ENCODE measurements around the gene ZFP1.

ZFP1 gene

DNA sequence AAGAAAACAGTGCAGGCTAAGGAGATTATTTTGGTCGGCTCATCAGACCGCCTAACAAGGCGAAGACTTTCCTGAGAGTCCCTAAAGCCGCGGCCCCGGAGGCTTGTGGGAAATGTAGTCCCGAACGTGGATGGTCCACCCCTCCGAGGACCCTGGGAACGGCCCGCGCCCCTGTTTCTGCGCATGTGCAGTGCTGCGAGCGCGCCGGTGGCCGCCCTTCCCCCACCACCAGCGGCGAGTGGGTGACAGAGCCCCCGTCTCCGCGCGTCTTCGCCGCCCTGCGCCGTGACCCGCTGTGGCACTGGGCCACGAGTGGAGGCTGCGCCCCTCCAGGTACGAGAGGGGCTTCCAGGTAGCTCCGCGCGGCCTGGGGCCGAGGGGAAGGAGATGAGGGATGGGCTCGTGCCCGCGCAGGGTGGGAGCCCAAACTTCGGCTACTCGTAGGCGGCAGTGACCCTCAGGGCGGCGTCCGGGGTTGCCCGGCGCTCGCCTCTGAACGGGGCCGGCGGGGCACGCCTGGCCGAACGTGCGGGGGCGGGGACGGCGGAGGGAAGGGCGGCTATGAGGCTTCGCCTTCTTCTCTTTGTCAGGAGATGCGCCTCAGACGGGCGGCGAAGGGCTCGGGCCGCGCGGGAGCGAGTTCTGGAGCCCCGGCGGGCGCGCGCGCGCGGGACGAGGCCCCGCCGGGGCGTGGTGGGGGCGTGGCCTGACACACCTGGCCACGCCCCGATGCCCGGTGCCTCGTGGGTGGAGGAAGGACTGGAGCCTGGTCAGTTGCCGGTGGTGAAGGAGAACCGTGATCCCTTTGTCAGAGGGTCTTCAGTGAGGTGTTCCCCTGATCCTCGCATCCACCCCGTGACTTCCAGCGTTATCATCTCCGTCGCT, at the start of gene ZFP1:
TSS of gene ZFP1 (plus strand) at position 214 of the 885 bp plus-strand sequence. CDS start 4,428 bp downstream, outside the sequence.
- peak; percentile 42 for DNase-seq (ENCODE audit: low read depth)

DNA sequence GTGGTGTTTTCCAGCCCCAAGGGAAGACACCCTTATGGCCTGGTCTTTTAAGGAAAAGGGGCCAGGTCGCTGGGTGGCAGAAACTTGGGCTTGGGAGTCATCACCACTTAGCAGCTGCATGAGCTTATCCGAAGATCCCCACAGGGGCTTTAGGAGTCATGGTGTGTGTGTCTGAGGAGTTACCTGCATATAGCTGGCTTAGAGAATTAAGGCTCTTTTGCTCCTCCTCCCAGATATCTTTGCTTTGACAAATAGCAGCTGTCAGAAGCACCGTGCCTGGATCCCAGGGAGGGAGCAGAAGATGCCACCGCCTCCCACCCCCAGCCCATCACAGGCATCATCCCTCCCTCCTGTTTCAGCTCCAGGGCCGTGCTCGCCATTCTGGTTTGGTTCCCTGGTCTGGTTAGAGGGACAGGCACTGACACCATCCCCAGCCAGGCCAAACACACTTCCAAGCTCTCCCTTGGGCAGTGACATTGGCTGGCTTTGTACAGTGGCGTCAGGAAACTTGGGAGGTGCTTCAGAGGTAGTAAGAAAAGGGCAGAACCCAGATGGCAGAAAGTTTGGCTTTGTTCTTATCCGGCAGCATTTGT, 49.2 kb upstream of the ZFP1 start:
- DNase-seq (ENCODE audit: low read depth) = no peak

GRCh38 chr16:75099738-75100602, 48.4 kb upstream of the ZFP1 start:
- no peak for DNase-seq (ENCODE audit: low read depth)

DNA sequence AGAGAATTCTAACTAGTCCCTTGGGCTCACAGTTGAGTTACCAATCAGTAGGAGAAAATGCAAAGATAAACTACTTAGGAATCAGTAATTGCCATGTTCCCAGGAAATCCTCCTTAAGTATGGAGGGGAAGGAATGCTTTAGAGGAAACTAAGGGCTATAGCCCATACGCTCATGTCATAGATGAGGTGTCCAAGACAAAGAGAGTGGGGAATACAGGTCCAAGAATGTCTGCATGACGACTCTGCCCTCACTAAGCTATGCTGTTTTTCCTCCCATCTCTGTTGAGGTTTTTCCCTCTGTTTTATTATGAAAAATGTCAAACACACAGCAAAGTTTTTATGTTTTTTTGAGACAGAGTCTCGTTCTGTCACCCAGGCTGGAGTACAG, 47.7 kb upstream of the ZFP1 start:
- DNase-seq (ENCODE audit: low read depth) = no peak

GRCh38 chr16:75101635-75102034, 46.7 kb upstream of the ZFP1 start:
- no peak for DNase-seq (ENCODE audit: low read depth)

GRCh38 chr16:75102595-75102994, 45.7 kb upstream of the ZFP1 start:
- no peak for DNase-seq (ENCODE audit: low read depth)

- no peak for DNase-seq (ENCODE audit: low read depth)
Measured at GRCh38 chr16:75103994-75104393, 44.3 kb upstream of the ZFP1 start.

DNA sequence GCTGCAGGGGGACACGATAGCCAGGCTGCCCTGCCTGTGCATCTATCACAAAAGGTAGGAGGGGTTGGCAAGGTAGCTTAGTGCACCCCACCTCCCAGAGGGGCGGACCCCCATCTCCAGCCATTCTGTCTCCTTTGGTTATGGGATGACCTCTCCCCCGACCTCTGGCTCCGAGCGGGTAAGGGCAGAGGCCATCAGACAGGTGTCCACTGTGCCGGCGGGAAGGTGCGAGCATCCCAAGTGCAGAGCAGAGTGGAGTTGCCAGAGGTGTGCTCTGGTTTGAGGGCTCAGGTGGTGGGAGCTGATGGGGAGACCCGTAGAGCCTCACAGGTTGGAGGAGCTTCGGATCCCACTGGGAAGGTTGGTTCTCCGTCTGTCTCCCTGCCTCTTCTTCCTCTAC, 43.5 kb upstream of the ZFP1 start:
- no peak for DNase-seq (ENCODE audit: low read depth)

- DNase-seq (ENCODE audit: low read depth) = no peak
Measured at GRCh38 chr16:75105306-75106061, 42.8 kb upstream of the ZFP1 start.

GRCh38 chr16:75106351-75107274, 41.7 kb upstream of the ZFP1 start:
- no peak for DNase-seq (ENCODE audit: low read depth)

- no peak for DNase-seq (ENCODE audit: low read depth)
Measured at GRCh38 chr16:75107505-75107904, 40.8 kb upstream of the ZFP1 start.

DNA sequence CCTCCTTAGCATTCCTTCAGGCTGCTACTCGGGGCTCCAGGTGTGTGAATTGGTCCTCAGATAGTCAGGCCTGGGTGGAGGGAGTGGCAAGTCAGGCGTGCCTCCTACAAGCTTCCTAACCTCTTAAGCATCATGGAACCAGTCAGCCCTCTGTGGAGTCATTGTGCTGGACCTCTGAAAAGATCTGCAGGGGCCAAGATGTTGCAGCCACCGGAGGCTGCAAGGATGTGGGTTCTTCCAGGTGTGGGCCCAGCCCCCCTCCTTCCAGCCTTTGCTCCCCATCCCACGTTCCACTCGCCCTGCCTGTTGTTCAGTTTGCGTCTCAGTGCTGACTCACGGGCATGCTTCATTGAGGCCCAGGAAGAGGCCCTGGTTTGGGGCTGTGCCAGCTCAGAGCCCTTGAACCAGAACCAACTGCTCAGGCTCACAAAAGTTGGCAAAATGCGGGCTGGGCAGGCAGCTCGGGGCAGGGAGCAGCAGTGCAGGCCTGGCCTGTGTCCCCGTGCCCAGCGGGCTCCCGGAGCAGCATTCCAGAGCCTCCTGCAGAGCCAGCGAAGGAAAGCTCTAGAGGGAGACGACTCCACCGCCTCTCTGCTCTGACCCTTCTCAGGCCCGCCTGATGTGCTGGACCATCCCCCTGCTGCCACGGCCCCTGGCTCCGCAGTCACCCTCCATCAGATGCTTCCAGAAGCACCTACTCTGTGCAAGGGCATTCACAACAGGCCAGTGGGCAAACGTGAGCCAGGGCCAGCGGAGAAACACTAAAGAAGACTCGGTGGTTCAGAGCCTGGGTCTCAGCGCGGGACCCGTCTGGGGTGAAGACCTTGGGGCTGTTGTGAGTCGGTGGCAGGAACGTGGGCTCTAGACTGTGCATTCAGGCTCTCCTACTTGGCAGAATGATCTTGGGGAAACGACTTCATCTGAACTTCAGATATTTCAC, 39.3 kb upstream of the ZFP1 start:
- DNase-seq (ENCODE audit: low read depth) = peak; percentile 72

DNA sequence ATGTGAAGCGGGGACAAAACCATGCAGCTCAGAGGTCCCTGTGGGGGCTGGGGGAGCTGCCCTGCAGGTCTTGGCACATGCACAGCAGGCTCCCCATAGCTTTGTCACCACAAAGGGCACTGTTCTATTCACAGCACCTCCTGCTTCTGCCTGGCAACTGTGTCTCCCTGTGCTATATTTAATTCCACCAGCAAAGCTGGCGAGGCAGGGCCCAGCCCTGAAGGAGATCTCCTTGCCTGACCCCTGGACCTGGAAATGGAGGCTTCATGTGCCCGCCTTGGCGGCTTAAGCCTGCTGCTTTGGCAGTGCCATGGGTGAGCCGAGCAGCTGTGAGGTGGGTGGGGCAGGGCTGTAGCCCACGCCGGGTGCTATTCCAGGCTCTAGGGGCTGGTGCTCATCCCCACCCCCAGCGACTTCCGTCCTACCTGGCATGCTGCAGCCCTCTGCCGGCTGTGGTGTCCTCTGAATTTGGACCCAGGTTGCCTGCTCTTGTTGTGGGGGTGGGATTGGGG, 38.5 kb upstream of the ZFP1 start:
- no peak for DNase-seq (ENCODE audit: low read depth)

- DNase-seq (ENCODE audit: low read depth) = peak; percentile 40
Measured at GRCh38 chr16:75110637-75111513, 37.4 kb upstream of the ZFP1 start.

- no peak for DNase-seq (ENCODE audit: low read depth)
Measured at GRCh38 chr16:75111514-75111940, 36.8 kb upstream of the ZFP1 start.

- no peak for DNase-seq (ENCODE audit: low read depth)
Measured at GRCh38 chr16:75111961-75112733, 36.2 kb upstream of the ZFP1 start.

- DNase-seq (ENCODE audit: low read depth) = no peak
Measured at GRCh38 chr16:75112734-75113491, 35.4 kb upstream of the ZFP1 start.

All from GM04503 (cell line).